Fibroblast of villous mesenchyme (primary cell): Measurements from ENCODE around the gene CD99. TPM values are rescaled to one million over a fixed set of nuclear protein-coding genes. Genes with fewer than 3 reads are reported as not detected.

ENCODE experiments used
- DNase-seq: peaks from one replicate; pipeline ENCODE4 v3.0.0-alpha.2; 2010; ENCODE audit warnings: low read depth
- H3K4me3 ChIP-seq: 2 replicates; pipeline ENCODE4 v1.5.1; 2011; ENCODE audit warnings: low read depth, mild to moderate bottlenecking, low read length
- CTCF ChIP-seq: IDR thresholded peaks from 2 replicates; pipeline ENCODE4 v1.5.1; 2012; ENCODE audit warnings: low read depth, mild to moderate bottlenecking, low read length; ENCODE audit not compliant: insufficient read depth
- total RNA-seq: library from RNA; depleted of rRNA; stranded (reverse); fragments of >200 nt; gene quantifications from 2 replicates; pipeline ENCODE4 v1.2.3, GENCODE V29; 2012

Gene CD99
- total RNA-seq, 1 donor: 268 TPM

- TF ChIP-seq CTCF: no peak
- H3K4me3 ChIP-seq: no peak overlapping the region
- DNase-seq: no peak
These were observed 92.9 kb downstream of the CD99 start for GRCh38 chrX:2784026-2784425.

GRCh38 chrX:2785538-2785937 is 94.4 kb downstream of the CD99 start:
- H3K4me3 ChIP-seq: no peak overlapping the region
- no peak for TF ChIP-seq CTCF
- DNase-seq: no peak

GRCh38 chrX:2788980-2789379 is 97.9 kb downstream of the CD99 start:
- no peak overlapping the region for H3K4me3 ChIP-seq
- DNase-seq: no peak
- no peak for TF ChIP-seq CTCF

GRCh38 chrX:2789569-2789968 is 98.5 kb downstream of the CD99 start:
- DNase-seq: no peak
- TF ChIP-seq CTCF: no peak
- no peak overlapping the region for H3K4me3 ChIP-seq

Other genes with a start within 250 kb of the CD99 start
- 24.6 and 35.4 TPM in 2 replicates for gene DHRSX, start 190.3 kb upstream of the CD99 start, total RNA-seq
- 32.4 and 39.3 TPM in 2 replicates for gene ZBED1, start 190.3 kb upstream of the CD99 start, total RNA-seq
- 0.97 and 4.7 TPM in 2 replicates for gene XG, start 60.7 kb downstream of the CD99 start, total RNA-seq
- 3.5 and 3.9 TPM in 2 replicates for gene GYG2, start 137.6 kb downstream of the CD99 start, total RNA-seq
- gene ARSD, start 238.0 kb downstream of the CD99 start, total RNA-seq: 10.6 and 13.4 TPM in 2 replicates